ENCODE measurements around the gene NPR3. TPM values are rescaled to one million over a fixed set of nuclear protein-coding genes. Genes with fewer than 3 reads are reported as not detected.

Gene NPR3
- total RNA-seq, 1 donor from 2014 or later, result 44.6 TPM

DNA sequence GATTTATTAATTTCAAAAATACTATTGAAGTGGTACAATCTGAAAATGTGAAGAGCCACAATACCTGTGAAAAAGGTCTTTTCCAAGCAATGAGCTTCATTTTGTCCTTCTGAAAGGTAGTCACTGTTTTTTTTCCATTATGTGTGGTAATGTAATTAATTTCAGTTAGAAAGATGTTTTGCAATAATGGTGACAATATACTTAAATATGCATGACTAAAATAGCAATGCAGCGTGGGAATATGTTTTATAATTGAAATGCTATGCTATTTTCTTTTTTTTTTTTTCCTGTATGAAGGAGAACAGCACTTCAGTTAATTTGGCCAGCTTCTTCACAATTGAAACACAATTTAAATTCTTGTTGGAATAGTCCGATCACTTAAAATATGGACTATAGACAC lies 41.9 kb downstream of the NPR3 start:
- intact Hi-C loops (cut with DNase I), result no loop called here
- no peak for DNase-seq (ENCODE audit: low spot score)

DNA sequence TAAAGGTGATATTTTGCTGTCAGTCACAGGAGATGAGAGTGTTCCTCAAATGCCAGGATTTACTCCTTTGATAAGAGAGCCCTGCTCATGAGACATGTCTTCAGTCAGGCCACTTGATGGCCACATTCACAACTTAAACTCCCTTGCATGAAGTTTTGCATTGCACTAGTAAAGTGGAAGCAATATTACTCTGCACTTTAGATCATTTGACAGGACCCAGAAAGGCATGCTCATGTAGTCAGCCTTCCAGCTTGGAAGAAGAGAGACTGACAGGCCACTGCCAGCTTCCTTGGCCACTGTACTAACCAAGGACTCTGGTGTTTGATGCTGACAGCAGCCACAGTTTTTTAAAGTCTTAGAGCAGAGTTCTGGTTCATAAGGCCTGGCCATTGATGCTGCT lies 42.6 kb downstream of the NPR3 start:
- no peak for DNase-seq (ENCODE audit: low spot score)
- intact Hi-C loops (cut with DNase I), result no loop called here

- no peak for DNase-seq (ENCODE audit: low spot score)
- intact Hi-C loops (cut with DNase I), result no loop called here
These were observed 43.2 kb downstream of the NPR3 start for GRCh38 chr5:32754284-32754683.

GRCh38 chr5:32760091-32760509 lies 49.0 kb downstream of the NPR3 start:
- intact Hi-C loops (cut with DNase I), result no loop called here
- no peak for DNase-seq (ENCODE audit: low spot score)

DNA sequence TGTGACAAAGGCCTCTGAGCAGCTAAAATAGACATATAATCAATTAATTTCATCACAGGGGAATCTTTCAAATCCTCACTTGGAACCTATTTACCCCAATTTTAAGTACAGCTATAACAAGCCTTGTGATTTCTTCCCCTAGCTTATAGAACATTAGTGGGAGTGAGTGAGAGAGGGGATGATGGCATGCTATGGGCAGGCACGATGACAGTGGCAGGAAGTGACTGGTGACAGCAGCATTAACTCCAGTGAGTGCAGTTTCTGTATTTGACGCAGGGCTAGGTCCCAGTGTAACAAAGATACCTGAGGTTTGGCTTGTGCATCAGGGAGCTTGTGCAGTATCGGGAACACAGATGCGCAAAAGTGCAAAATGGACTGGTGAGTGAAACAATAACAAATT lies 54.1 kb downstream of the NPR3 start:
- intact Hi-C loops (cut with DNase I), result no loop called here
- DNase-seq (ENCODE audit: low spot score), result no peak

DNA sequence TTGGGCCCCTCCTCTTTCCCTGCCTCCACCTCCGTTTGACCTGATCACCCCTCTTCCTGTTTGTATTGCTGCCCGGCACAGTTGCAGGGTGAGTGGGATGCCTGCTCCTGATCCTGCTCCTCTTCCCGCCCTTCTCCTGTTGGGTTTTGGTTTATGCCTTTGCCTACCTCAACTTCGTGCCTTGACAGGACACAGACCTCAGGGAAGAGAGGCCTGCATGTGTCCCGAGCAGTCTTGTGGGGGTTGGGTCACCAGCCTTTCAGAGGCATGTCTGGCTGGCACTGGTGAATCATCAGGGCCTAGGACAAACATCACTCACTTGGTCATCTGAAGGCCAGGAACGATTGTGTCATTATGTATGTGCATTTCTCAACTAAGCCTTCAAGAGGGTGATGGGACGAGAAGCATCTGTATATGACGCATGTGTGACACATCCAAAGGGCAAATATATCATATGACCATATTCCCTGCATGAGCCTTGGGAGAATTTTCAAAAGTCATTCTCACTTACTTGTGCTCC lies 56.9 kb downstream of the NPR3 start:
- intact Hi-C loops (cut with DNase I), result no loop called here
- DNase-seq (ENCODE audit: low spot score), result no peak

DNA sequence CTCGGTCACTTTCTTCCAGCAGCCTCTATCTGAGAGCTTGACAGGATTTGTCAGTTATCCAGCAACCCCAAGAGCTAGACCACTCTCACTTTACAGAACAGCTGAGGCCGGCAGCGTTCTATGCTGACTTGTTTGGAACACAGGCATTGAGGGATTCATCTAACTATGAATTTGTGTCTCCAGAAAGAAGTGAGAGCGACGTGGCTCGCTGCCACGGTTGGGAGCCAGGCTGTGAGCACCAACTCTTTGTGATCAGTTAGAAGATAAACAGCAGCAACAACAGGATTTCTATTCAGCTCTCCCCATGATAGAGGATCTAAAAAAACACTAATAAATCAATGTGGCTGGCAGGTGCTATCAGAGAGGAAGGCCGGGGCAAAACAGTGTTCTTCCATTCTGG lies 58.6 kb downstream of the NPR3 start:
- no peak for DNase-seq (ENCODE audit: low spot score)
- intact Hi-C loops (cut with DNase I), result no loop called here

DNA sequence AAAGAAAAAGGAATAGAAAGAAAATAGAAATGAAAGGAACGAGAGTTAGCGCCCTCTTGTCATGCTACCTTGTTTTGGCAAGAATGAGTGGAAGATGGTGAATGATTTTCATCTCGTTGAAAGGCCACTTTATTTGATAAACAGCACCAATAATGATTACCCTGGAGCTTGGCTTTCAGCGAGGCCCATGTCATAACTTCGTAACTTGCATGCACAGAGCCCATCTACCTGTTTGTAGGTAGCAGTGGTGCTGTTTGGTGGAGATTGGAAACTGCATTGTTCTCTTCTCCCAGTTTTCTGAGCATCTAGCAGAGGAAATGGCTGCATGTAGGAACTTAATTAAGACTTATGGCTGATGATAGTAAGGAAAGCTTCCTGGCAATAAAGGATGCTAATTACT lies 59.3 kb downstream of the NPR3 start:
- no peak for DNase-seq (ENCODE audit: low spot score)
- intact Hi-C loops (cut with DNase I), result no loop called here

- intact Hi-C loops (cut with DNase I), result no loop called here
These were observed 59.9 kb downstream of the NPR3 start for GRCh38 chr5:32771037-32771436.

DNA sequence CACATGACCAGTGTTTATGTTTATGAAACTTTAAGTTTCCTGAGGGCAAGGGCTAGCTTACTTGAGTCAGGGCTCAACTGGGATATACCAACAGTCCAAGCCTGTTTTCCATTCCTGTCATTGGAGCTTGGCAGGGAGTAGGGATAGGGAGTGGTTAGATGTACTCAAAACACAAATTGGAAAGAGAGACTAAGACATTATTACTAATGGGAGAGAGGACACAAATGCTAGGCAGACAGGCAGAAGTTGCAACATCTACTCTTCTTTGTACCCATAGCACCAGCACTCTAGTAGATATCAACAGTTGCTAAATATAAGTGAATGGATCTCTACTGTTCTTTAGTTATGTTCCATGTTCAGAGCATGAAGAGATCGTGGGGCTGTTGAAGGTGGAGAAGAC lies 62.8 kb downstream of the NPR3 start:
- no peak for DNase-seq (ENCODE audit: low spot score)
- intact Hi-C loops (cut with DNase I), result loop anchor here (1.0 kb wide), 1 partner anchor 12 kb away; no protein-coding TSS in a partner anchor

More at GRCh38 chr5:32771037-32771436, 59.9 kb downstream of the NPR3 start:
- DNase-seq (ENCODE audit: low spot score), result no peak

DNA sequence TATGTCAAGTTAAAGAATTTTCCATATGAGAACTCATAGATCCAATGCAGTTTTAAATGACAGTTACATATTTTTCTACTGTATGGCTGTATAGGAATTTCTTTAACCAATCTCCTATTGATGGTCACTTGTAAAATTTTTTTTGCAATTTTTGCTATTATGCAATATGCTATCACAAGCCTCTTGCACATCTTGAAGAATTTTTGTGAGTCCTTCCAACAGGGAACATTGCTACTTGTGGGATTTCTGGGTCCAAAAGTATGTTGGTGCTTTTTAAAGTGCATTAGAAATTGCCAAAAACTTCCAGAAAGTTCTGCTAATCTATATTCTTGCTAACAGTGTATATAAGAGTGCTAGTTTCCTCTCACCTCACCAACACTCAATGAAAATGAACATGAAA lies 65.1 kb downstream of the NPR3 start:
- DNase-seq (ENCODE audit: low spot score), result no peak
- intact Hi-C loops (cut with DNase I), result no loop called here

- intact Hi-C loops (cut with DNase I), result no loop called here
- no peak for DNase-seq (ENCODE audit: low spot score)
These were observed 66.1 kb downstream of the NPR3 start for GRCh38 chr5:32777222-32777621.

DNA sequence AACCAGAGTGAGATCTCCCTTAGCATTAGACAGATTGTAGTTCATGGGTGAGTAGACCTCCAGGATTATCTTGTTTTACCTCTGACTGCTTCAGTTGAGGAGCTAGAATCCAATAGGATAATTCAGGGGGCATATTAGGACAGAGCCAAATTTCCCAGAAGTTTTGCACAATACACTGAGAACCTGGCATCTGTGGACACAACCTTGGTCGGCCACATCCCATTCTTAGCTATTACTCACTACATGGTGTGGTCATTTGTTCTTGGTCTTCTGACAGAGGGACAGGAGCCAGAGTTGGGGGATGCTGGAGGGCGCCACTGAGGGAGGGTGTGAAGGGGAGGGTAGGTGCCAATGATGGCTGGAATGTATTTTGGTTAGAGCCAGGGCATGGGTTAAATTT lies 66.6 kb downstream of the NPR3 start:
- intact Hi-C loops (cut with DNase I), result no loop called here
- no peak for DNase-seq (ENCODE audit: low spot score)

- intact Hi-C loops (cut with DNase I), result no loop called here
These were observed 67.3 kb downstream of the NPR3 start for GRCh38 chr5:32778403-32778802.

DNA sequence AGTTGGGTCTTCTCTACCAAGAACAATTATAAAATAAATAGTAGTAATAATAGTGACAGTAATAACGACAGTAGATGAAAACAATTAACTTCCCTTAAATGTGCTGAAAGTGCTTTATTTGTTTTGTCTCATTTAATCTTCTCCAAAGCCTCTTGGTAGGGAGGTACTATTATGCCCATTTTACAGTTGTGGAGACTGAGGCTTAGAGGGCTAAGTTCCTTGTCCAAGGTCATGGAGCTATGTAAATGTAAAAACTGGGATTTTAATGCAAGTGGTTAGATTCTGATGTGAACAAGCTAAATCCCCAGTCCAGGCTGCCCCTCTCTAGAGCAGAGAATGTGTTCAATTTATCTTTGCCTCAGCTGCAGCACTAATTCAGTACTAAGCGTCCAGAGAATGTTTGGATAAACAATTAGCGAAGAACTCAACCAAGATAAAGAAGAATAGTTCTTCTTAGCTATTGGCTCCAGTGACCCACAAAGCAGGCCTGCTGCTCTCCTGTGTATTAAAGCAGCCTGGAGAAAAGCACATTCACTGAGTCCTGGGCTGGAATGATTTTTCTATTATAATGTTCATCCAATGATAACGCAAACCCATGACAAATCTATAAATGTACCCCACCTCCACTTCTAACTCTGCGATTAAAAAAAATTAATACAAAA lies 68.8 kb downstream of the NPR3 start:
- no peak for DNase-seq (ENCODE audit: low spot score)
- intact Hi-C loops (cut with DNase I), result no loop called here

More at GRCh38 chr5:32778403-32778802, 67.3 kb downstream of the NPR3 start:
- no peak for DNase-seq (ENCODE audit: low spot score)

GRCh38 chr5:32780508-32780919 lies 69.4 kb downstream of the NPR3 start:
- intact Hi-C loops (cut with DNase I), result no loop called here
- DNase-seq (ENCODE audit: low spot score), result no peak

DNA sequence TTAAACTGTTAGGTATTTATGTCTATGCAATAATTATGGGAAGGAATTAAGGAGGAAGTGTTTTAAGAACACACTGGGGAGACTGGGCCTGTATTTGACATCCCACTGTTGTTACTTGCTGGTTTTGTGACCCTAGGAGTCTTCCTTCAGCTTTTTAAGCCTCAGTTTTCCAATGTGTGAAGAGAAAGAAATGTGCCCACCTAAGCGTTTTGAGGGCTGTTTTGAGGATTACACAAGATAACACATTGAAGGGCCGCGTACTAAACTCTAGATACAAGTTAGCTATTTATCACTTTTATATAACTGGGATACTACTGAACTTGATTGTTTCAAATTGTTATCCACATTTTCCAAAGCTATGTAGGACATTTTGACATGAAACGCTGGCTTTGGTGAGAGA lies 72.5 kb downstream of the NPR3 start:
- no peak for DNase-seq (ENCODE audit: low spot score)
- intact Hi-C loops (cut with DNase I), result no loop called here

DNA sequence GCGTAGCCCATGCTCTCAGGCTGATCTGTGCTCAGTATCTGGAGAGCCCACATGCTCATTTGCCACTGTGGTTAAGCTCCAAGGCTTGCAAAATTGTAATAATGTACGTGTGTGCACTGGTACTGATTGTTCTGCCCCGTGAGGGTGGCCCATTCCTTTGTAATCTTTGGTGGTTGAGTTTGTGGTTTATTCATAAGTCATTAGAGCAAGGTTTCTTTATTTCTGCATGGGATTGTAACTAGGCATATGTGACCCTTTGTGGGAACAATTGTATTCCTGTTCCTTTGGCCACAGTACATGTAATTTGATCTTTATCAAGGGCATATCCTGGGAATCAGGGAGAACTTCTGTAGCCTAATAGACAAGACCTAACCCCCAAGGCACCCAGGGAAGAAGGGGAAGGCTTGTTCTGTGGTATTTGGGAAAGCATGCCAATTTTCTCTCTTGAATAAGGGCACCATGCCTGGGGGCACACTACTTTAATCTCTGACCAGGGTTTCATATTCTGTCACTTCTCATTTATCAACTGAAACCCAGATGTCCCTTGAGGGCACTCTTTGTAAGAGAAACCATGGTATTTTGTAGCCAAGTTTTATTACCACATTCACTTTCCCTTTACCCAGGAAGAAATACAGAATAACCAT lies 74.6 kb downstream of the NPR3 start:
- intact Hi-C loops (cut with DNase I), result loop anchor here (1.0 kb wide), 1 partner anchor 12 kb away; no protein-coding TSS in a partner anchor
- no peak for DNase-seq (ENCODE audit: low spot score)

DNA sequence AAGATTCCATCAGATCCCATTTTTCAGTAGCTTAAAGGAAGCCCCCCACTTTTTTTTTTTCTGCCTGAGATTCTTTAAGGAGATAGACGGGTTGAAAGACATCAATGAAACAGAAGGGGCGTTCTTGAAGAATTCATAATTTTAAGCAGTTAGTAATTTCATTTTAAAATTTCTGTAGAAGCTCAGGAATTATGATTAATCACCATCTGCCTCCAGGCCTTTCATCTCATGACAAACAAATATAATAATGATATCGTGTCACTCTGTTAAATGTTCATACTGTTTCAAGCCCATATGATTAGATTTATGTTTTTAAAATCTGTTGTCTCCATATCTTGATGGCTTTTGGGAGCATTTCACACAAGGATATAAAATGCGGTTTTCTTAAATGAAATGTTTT lies 75.2 kb downstream of the NPR3 start:
- DNase-seq (ENCODE audit: low spot score), result no peak
- intact Hi-C loops (cut with DNase I), result loop anchor here (1.0 kb wide), 1 partner anchor 13 kb away; no protein-coding TSS in a partner anchor

DNA sequence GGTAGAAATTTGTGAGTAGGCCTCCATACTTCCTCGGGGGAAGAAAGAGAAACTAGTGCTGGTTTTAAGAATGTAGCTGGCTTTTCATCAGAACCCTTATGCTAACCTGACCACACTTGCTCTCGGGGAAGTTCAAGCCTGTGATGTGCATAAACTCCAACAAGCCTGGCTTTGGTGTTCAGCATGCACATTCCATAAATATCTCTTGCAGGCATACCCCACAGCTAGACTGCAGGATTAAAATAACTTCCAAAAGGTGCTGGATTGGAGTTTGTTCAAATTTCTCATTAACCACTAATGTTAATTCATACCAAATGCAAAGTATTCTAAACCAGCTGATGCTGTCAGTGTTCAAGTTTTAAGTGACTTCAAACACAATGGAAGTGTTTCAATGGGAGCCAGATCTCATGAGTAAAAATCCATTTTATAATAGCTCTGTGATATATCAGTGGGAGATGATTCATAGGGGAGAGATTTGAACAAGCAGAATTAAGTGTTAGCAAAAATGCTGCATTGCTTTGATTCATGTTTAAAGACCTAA lies 79.4 kb downstream of the NPR3 start:
- DNase-seq (ENCODE audit: low spot score), result no peak
- intact Hi-C loops (cut with DNase I), result loop anchor here (5.0 kb wide), 1 partner anchor 78 kb away; the partner anchor contains the start of gene NPR3

Data from cardiac septum (tissue), 1 donor.